NCI-H146 (cell line): ENCODE data around the gene NOS3.
A peak's percentile ranks its signal among the peaks of the same experiment; 100 is the strongest.
"Not testable (repeated sequence)": the region's sequence is repeated elsewhere in the genome, so short reads cannot be mapped to it uniquely, and the experiment has no call there.

Source experiments
- DNase-seq: peaks from one replicate; lab custom pipeline; 2025; lab: John Stamatoyannopoulos, UW

Gene NOS3

DNA sequence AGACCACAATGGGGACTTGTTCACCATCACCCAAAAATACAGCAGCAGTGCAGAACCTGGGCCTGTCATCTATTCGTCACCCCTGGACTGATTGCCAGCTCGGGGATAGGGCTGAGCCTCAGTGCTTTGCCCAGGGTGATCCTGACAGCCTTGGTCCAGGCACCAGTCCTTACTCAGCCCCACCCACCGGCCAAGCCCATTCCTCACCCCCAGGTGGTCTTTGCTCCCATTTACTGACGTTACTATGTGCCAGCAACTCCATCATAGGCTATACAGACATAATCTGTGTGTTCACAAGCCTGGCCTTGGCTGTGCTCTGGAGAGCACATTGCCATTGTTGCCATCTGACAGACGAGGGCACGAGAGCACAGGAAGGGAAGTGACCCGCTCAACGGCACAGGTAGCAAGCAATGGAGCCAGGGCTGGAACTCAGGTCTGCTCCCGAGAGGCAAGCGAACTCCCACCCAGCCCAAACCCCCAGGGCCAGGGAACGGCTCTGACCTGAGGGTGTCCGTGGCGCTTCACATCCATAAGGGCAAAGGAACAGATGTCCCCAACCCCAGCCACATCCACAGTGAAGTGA lies 26.6 kb downstream of the NOS3 start:
- DNase-seq: no peak

DNA sequence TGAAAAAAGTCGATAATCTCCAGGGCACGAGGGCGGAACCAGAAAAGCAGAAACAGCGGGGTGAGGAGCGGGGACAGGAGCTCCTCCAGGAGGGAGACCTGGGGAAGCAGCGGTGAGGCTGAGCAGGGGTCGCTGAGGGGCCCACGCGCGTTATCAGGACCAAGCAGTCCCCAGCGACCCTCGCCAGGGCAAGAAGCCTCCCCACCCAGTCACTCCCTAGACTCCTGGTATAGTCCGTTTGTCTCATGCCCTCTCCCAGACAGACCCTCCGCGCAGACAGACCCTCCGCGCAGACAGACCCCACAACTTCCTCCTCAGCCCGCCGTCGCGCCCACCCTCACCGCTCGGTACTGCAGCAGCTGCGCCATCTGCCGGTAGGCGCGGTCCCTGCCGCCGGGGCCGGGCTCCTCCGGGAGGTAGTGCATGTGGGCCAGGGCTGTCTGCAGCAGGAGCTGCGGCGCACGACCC lies 27.2 kb downstream of the NOS3 start:
- peak; percentile 75 for DNase-seq

DNA sequence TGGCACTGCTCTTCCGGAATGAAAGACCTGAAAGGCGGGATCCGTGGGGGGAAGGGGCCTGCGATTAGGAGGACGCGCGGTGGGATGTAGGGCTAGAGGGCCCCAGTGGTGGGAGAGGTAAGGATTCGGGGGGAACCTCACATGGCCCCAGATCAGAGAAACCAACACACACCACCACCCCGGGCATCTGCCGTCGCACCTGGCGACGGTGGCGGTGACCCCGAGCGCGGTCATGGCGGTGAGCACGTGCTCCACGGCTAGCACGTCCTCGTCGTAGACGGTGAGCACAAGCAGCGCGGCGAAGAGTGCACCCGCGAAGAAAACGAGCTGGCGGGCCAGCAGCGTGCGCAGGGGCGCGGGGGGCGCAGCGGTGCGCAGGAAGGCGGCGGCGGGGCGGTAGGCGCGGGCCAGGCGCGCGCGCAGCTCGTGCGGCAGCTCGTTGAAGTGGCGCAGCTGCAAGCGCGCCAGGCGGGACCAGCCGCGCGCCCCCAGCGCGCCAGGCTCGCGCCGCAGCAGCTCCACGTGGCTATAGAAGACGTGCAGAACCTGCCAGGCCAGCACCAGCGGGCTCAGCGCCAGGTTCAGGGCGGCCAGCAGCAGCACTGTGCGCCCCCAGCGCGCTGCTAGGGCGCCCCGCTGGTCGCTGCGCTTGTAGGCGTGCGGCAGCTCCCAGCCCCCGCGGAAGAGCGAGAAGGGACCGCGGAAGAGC lies 27.8 kb downstream of the NOS3 start:
- DNase-seq: peak; percentile 82

DNA sequence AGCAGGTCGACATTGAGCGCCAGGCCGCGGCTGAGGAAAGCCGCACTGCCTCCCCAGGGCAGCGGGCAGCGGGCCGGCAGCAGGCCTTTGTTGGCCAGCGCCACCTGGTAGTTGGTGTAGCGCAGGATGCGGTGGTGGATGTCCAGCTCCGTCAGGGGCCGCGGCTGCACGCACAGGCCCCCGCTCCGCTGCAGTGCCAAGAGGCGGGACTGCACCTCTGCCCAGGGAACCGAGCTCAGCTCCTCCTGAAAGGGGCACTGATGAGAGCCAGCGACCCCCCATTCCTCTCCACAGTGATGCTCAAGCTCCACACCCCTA lies 28.3 kb downstream of the NOS3 start:
- DNase-seq: no peak

DNA sequence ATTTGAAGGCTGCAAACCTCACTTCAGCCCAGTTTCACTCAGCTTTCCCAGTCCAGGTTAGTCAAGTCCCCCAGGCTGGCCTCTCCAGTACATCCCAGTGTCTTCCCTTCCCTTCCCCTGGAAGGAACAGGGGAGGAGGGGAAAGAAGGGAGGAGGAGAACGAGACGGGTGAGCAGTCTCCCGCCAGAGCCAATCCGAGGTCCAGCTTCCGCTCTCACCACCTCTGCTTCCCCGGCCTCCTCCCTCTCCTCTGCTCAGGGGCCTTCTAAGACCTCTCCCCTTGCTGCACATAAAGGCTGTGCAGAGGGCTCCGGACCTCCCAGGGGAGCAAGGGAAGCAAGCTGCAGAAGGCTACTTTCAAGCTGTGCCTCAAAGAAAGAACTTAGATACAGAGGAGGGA lies 29.4 kb downstream of the NOS3 start:
- no peak for DNase-seq

DNA sequence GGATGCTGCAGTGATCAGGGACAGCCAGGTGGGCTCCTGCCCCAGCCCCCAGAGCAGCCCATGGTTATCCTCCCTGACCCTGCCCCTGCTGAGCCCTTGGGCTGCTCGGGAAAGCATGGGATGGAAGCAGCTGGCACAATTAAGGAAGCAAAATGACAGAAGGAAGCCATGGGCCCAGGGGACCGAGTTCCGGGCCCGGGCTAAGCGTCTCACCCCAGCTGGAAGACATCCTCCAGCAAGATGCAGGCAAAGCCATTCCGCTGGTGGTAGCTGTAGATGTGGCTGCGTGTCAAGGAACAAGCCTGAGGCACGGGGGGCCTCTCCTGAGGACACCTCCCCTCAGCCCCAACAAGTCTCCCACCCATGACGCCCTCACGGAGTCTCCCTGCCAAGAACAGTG lies 32.4 kb downstream of the NOS3 start:
- DNase-seq: no peak

DNA sequence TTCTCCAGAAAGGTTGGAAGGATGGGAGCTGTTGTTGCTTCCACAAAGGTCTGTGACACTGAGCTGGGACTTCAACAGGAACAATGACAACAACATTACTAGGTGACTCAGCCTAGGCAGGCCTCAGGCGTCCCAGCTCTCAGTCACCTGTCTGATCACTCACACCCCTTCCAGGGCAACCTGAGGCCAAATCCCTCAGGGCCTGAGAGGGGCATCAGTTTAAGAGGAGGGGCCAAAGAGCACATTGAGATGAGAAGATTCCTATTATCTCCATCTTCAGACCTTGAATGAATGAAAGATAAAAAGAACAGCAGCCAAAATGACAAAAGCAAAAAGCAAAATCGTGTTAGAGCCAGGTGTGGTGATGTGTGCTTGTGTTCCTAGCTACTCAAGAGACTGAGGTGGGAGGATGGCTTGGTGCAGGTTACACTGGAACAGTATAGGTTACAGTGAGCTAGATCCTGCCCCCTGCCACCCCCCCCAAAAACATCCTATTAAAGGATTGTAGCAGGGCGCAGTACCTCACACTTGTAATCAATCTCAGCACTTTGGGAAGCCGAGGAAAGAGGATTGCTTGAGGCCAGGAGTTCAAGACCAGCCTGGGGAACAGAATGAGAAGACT lies 33.7 kb downstream of the NOS3 start, which contains the start of gene ATG9B:
Gene ATG9B (minus strand): TSS at position 60 of the 622 bp plus-strand sequence. CDS start 71 bp downstream, outside the sequence.
- DNase-seq: no peak

DNA sequence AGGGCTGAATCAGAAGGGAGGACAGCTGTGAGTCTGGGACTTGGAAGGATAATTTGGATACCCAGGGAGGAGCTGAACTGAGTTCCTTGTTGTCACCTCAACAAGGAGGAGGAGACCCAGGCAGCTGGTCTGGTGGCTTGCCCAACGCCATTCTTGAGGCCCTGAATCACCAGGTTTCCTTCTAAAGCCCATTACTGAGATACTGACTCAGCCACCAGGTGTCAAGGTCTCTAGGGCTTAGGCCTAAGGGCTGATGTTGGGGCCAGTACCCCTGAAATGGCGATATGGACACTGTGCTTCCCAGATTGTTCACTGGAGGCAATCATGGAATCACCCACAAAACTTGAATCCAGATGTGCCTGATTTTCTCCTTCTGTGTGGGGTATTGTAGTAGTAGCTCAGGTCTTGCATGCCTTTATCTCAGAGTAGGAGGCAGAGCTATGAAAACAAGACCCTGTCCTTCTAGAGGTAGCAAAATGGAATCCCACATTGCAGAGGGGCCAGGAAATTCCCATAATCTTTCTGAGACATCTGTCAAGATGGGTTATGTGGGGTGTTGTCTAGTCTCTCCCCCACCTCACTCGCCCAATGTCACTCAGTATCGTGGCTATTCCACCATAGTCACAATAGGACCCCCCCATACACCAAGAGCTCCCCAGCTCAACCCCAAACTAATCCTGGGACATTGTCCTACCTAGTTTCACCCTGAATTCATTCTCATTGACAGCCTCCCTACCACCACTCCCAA lies 35.3 kb downstream of the NOS3 start:
- DNase-seq: no peak

DNA sequence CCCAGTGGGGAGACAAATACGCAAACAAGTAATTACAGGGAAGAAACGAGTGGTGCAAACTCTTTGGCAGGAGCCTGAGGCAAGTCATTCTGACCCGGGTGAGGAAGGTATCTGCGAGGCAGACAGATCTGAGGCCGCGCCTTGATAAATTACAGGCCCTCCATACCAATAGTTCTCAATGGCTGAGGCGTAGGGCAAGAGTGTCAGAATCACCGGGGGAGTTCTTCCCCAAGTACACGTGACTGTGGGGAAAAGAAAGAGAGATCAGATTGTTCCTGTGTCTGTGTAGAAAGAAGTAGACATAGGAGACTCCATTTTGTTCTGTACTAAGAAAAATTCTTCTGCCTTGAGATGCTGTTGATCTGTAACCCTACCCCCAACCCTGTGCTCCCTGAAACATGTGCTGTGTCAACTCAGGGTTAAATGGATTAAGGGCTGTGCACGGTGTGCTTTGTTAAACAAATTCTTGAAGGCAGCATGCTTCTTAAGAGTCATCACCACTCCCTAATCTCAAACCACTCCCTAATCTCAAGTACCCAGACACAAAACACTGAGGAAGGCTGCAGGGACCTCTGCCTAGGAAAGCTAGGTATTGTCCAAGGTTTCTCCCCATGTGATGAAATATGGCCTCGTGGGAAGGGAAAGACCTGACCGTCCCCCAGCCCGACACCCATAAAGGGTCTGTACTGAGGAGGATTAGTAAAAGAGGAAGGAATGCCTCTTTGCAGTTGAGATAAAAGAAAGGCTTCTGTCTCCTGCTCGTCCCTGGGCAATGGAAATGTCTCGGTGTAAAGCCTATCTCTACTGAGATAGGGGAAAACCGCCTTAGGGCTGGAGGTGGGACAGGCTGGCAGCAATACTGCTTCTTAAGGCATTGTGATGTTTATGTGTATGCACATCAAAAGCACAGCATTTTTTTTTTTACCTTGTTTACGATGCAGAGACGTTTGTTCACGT lies 36.2 kb downstream of the NOS3 start:
- not testable (repeated sequence) for DNase-seq

DNA sequence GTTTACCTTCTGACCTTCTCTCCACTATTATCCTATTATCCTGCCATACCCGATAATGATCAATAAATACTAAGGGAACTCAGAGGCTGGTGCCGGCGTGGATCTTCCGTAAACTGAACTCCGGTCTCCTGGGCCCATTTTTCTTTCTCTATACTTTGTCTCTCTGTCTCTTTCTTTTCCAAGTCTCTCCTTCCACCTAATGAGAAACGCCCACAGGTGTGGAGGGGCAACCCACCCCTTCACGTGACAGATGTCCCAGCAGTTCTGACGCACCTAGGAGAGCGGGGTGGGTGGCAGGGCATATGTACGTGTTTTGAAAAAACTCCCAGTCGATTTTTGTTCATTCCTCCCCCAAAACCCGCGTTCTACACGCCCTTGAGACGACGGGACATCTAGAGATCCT lies 36.9 kb downstream of the NOS3 start:
- not testable (repeated sequence) for DNase-seq

DNA sequence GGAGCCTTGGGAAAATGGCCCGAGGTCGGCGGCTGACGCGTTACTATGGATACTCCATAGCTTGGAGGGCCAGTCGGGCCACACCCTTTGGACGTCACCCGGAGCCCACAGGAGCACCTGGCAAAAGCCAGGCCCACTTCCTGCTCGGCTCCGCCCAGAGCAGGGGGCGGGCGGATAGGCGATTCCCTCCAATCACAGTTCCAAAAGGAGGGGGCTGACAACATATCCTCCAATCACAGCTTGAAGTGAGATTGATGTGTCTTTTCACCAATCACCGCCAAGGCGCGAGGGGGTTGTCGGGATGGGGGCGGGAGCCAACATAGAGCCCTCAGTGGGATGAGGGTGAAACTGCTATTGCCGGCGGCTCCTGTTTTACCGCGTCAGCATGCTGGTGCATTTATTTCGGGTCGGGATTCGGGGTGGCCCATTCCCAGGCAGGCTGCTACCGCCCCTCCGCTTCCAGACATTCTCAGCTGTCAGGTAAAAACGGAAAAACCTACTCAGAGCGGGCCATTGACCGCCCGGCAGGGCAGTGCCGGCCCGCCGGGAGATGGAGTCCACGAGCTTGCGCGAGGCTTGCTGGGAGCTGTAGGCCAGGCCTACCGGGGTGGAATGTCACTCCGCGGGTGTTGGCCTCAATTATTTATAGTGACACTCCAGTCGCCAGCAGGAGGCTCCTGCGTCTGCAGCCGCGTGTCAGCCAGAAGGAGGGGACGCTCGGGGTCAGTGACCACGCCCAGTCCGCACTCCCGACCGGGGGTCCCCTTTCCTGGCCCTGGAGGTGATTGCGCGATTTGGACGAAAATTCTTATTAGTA lies 37.5 kb downstream of the NOS3 start, which contains the start of gene ABCB8:
Gene ABCB8 (plus strand): TSS at position 320 of the 817 bp plus-strand sequence. CDS start 66 bp downstream, at position 386.
- DNase-seq: peak; percentile 99

DNA sequence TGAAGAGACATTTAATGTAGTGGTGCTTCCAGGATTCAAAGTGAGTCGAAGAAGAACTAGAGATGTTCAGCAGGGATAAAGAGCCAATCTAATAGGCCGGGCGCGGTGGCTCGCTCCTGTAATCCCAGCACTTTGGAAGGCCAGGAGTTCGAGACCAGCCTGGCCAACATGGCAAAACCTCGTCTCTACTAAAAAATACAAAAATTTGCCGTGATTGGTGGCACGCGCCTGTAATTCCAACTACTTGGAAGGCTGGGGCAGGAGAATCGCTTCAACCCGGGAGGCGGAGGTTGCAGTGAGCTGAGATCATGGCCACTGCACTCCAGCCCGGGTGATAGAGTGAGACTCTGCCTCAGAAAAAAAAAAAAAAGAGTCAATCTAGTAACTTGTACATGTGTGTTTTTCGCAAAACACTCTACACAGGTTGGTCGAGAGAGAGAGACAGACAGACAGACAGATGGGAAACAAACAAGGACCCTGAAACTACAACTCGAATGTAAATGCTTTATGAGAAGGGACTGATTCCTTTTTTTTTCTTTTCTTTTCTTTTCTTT lies 38.2 kb downstream of the NOS3 start:
- DNase-seq: no peak

DNA sequence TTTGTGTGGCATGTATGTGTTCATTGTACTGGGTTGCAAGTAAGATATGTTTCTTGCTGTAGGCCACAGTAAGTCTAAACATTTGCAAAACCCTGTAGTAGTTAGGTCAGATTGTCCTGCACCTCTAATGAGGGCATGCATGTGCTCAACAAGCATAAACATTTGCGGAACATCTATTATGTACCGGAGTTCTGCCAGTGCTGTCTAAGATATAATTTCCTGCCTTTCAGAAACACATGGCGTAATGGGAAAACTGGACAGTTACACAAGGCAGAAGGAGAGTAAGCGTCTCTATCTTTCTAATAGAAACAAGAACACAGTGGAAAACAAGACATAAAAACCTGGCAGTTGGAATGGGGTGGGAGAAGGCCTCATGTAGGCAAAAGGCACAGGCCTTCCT lies 40.2 kb downstream of the NOS3 start:
- DNase-seq: no peak

DNA sequence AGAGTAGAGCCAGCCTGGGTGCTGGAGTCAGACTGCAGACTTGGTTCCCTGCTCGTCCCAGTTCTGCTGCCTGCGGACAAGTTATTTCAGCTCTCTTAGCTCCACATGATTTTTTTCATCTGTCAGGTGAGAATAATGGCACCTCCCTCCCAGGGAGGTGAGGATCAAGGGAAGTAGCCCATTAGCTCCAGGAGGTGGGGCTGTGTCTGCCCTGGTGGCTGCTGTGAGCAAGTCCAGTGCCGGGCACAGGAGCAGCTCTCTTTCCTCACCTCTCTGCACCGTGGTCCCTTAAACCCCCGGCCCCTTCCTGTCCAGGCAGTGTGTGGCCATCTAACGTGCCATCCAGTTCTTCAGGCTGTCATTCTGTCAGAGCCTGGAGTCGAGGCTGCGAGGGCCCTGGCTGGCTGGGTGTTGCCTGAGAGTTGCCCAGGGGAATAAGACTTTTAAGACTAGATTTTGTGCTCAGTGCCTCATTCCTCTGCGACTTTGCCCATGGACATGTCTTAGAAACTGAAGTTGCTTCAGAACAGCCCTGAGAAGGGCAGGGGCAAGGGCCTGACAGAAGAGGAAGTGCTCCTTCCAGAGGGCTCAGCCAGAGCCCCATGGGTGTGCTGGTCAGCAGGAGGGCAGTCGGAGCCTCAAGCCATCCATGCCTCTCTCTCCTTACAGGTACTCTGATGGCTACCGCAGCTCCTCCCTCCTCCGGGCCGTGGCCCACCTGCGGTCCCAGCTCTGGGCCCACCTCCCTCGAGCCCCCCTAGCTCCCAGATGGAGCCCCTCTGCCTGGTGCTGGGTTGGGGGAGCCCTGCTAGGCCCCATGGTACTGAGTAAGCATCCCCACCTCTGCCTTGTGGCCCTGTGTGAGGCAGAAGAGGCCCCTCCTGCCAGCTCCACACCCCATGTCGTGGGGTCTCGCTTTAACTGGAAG lies 42.4 kb downstream of the NOS3 start:
- DNase-seq: no peak

DNA sequence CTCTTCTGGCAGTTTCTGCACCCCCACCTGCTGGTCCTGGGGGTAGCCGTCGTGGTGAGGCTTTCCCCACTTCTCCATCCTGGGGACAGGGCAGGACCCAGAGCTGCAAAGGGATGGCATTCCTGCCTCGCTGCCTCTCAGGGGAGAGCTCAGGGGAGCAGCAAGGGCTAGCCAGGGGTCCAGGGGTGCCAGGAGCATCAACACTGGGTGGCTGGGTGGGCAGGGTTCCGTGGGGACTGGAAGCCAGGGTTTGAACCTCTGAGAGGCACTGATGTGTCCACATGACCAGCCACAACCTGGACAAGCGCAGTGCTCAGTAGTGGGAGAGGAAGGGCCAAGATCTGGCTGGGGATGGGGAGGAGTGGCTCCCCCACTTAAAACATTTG lies 43.0 kb downstream of the NOS3 start:
- no peak for DNase-seq

DNA sequence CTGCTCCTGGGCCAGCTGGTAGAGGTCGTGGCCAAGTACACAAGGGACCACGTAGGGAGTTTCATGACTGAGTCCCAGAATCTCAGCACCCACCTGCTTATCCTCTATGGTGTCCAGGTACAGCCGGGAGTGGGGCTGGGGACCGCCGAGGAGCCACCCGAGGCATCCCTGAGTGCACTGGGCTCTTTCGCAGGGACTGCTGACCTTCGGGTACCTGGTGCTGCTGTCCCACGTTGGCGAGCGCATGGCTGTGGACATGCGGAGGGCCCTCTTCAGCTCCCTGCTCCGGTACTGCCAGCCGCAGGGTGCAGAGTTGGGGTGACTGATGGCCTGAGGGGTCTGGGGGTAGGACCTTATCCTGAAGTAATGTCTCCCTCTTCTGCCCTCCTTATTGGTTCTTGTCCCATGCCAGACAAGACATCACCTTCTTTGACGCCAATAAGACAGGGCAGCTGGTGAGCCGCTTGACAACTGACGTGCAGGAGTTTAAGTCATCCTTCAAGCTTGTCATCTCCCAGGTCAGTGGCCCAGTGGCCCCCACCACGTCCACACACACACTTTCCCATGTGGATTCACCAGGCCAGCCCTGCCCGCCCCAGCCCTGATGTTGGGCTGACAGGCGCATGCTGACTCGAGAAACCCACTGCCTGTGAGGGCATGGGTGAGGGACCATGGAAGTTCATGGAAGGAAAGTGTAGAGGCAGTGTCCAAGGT lies 43.7 kb downstream of the NOS3 start:
- no peak for DNase-seq

DNA sequence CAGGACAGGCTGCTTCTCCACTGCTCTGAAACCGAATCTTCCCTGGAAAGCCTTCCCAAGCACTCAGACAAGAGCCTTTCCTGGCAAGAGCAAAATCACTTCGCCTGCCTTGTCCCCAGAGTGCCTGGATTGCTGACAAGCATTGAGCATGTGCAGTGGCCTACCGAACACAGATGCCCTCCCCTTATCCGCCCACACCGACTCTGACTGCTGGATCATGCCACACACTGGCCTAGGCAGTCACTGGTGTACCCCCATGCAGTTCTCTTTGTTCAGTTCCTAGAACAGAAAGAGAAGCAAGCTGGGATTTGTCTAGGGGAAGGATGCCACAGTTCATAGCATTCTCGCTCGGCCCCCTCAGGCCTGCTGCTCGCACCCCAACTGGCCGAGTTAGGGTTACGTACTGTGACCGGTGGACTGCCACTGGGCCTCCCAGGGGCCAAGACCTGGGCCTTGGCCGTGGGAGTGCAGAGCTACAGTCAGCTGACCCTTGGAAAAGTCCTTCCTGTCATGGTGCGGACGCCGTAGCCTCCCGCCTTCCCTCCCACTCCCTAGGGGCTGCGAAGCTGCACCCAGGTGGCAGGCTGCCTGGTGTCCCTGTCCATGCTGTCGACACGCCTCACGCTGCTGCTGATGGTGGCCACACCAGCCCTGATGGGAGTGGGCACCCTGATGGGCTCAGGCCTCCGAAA lies 44.4 kb downstream of the NOS3 start:
- no peak for DNase-seq

DNA sequence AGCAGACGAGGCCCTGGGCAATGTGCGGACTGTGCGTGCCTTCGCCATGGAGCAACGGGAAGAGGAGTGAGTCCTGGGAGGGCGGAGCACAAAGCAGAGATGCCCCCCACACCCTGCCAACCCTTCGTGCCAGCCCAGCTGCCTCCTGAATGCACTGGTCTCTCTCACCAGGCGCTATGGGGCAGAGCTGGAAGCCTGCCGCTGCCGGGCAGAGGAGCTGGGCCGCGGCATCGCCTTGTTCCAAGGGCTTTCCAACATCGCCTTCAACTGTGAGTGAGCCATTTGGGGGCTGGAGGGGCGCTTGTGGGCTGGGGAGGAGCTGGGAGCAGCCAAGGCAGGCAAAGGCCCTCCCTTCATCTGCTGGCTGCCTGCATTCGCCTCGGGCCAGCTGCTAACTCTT lies 45.1 kb downstream of the NOS3 start:
- DNase-seq: no peak
